SK-N-SH (cell line): Measurements from ENCODE around the gene AGBL1. TPM values are rescaled to one million over a fixed set of nuclear protein-coding genes. Genes with fewer than 3 reads are reported as not detected.
"Not testable (repeated sequence)": the region's sequence is repeated elsewhere in the genome, so short reads cannot be mapped to it uniquely, and the experiment has no call there.

ENCODE experiments used
- CTCF ChIA-PET: fragments of 300-600, 350-600 bp; formaldehyde crosslinking; extraction: SDS; loops from one replicate; lab custom pipeline; 2021; lab: Yijun Ruan, JAX
- POLR2A ChIA-PET: fragments of 350-600 bp; sonication (Branson Sonifier 250); formaldehyde crosslinking; extraction: SDS; loops from one replicate; lab custom pipeline; 2020; ENCODE audit warnings: antibody characterized with exemption, inconsistent platforms; lab: Yijun Ruan, JAX
- DNase-seq: peaks from one replicate; pipeline ENCODE4 v3.0.0; 2012
- H2AFZ ChIP-seq: fragments of 200-600 bp; sonication (generic); 2 replicates; pipeline ENCODE4 v1.8.1; 2016; ENCODE audit warnings: antibody characterized with exemption, mild to moderate bottlenecking, low read depth
- H3F3A ChIP-seq: fragments of 200-600 bp; sonication (generic); replicated peaks from 2 replicates; pipeline ENCODE3; 2016; ENCODE audit warnings: antibody characterized with exemption, mild to moderate bottlenecking; ENCODE audit not compliant: insufficient read depth
- H3K27ac ChIP-seq, 2 experiments: fragments of 200-500 bp in 1 of 2; fragments of 200-600 bp in 1 of 2; sonication (Bioruptor generic) in 1 of 2; sonication (generic), shearing (Covaris generic) in 1 of 2; 2 replicates each; pipeline versions ENCODE4 v1.5.1 to v1.6.1; 2014 to 2016; ENCODE audit warnings: low read depth in 2 of 2, inconsistent platforms in 1 of 2, low read length in 1 of 2, mild to moderate bottlenecking in 1 of 2, mixed read lengths in 1 of 2
- H3K27me3 ChIP-seq: fragments of 200-600 bp; sonication (generic), shearing (Covaris generic); 2 replicates; pipeline ENCODE4 v1.6.1; 2016; ENCODE audit warnings: mixed run types; ENCODE audit not compliant: insufficient read depth
- H3K36me3 ChIP-seq, 2 experiments: fragments of 200-500 bp in 1 of 2; fragments of 200-600 bp in 1 of 2; sonication (Bioruptor generic) in 1 of 2; sonication (generic) in 1 of 2; replicated peaks in 1 of 2; 2 replicates each; pipeline versions ENCODE3 to v1.5.1; 2014 to 2016; ENCODE audit warnings: low read length in 1 of 2, mild to moderate bottlenecking in 1 of 2; ENCODE audit not compliant: insufficient read depth in 2 of 2, control insufficient read depth in 1 of 2
- H3K4me1 ChIP-seq, 2 experiments: fragments of 200-500 bp in 1 of 2; fragments of 200-600 bp in 1 of 2; sonication (Bioruptor generic) in 1 of 2; sonication (generic), shearing (Covaris generic) in 1 of 2; 2 replicates each; pipeline versions ENCODE4 v1.5.1 to v1.6.1; 2014 to 2016; ENCODE audit warnings: low read depth in 1 of 2, low read length in 1 of 2, mixed run types in 1 of 2; ENCODE audit not compliant: insufficient read depth in 2 of 2, control insufficient read depth in 1 of 2
- H3K4me2 ChIP-seq: fragments of 200-600 bp; sonication (generic), shearing (Covaris generic); 2 replicates; pipeline ENCODE4 v1.6.1; 2017; ENCODE audit warnings: mixed run types
- H3K4me3 ChIP-seq, 2 experiments: fragments of 200-500 bp in 1 of 2; fragments of 200-600 bp in 1 of 2; sonication (Bioruptor generic) in 1 of 2; sonication (generic), shearing (Covaris generic) in 1 of 2; 2 replicates each; pipeline versions ENCODE4 v1.5.1 to v1.8.1; 2014 to 2016; ENCODE audit warnings: low read depth in 2 of 2, inconsistent platforms in 1 of 2, low read length in 1 of 2, mild to moderate bottlenecking in 1 of 2, mixed read lengths in 1 of 2, moderate library complexity in 1 of 2
- H3K79me2 ChIP-seq: fragments of 200-600 bp; sonication (generic); 2 replicates; pipeline ENCODE4 v1.8.1; 2017; ENCODE audit warnings: mild to moderate bottlenecking; ENCODE audit not compliant: insufficient read depth
- H3K9ac ChIP-seq: fragments of 200-600 bp; sonication (generic); 2 replicates; pipeline ENCODE4 v1.6.1; 2017; ENCODE audit warnings: mixed run types
- H3K9me2 ChIP-seq: fragments of 200-600 bp; sonication (generic); 2 replicates; pipeline ENCODE4 v1.6.1; 2017; ENCODE audit warnings: mixed run types
- H3K9me3 ChIP-seq: fragments of 200-600 bp; sonication (generic); 2 replicates; pipeline ENCODE4 v1.6.1; 2017; ENCODE audit warnings: mixed run types, mild to moderate bottlenecking, moderate library complexity
- H4K20me1 ChIP-seq: fragments of 200-600 bp; sonication (generic); 2 replicates; pipeline ENCODE4 v1.6.1; 2017; ENCODE audit warnings: mild to moderate bottlenecking, mixed run types; ENCODE audit not compliant: insufficient read depth
- CTCF ChIP-seq: fragments of 200-600 bp; sonication (generic); IDR thresholded peaks from 2 replicates; pipeline ENCODE4 v1.6.1; 2017; ENCODE audit warnings: antibody characterized with exemption, mild to moderate bottlenecking, moderate library complexity
- EP300 ChIP-seq, 2 experiments: IDR thresholded peaks; 2 replicates each; pipeline versions ENCODE4 v1.4.0 to v1.6.1; 2012; ENCODE audit warnings: borderline replicate concordance in 1 of 2, low read depth in 1 of 2, low read length in 1 of 2
- FOXM1 ChIP-seq: IDR thresholded peaks from 2 replicates; pipeline ENCODE4 v1.4.0; 2012; ENCODE audit warnings: low read depth, mild to moderate bottlenecking
- IRF3 ChIP-seq: fragments of 150-350 bp; IDR thresholded peaks from 2 replicates; pipeline ENCODE4 v1.6.1; 2016; ENCODE audit warnings: mild to moderate bottlenecking, low read depth, low read length
- JUND ChIP-seq: IDR thresholded peaks from 2 replicates; pipeline ENCODE4 v1.4.0; 2012
- MEF2A ChIP-seq: IDR thresholded peaks from 2 replicates; pipeline ENCODE4 v1.4.0; 2012; ENCODE audit warnings: low read depth, borderline replicate concordance
- PBX3 ChIP-seq: IDR thresholded peaks from 2 replicates; pipeline ENCODE4; 2012
- TCF12 ChIP-seq: IDR thresholded peaks from 2 replicates; pipeline ENCODE4 v1.4.0; 2012
- USF1 ChIP-seq: IDR thresholded peaks from 2 replicates; pipeline ENCODE4 v1.4.0; 2012; ENCODE audit warnings: low read depth, borderline replicate concordance
- ZBTB33 ChIP-seq: IDR thresholded peaks from 2 replicates; pipeline ENCODE4 v1.4.0; 2012; ENCODE audit warnings: low read depth, borderline replicate concordance
- WGBS: methylation state at CpG from one replicate; pipeline ENCODE4 v1.1.6; 2017; ENCODE audit warnings: low lambda C conversion rate; 5-methylcytosine and 5-hydroxymethylcytosine counted together
- polyA plus RNA-seq, 3 experiments: library from polyadenylated mRNA; depleted of rRNA; stranded (reverse); fragments of >200 nt; gene quantifications; 2 replicates each; pipeline ENCODE4 v1.2.3, GENCODE V29; 2012

Gene AGBL1
- polyA plus RNA-seq, 1 of the 3 experiments (the other 2 are of a cell fraction): not detected

GRCh38 chr15:86877171-86877631 lies 797.5 kb downstream of the AGBL1 start (continued):
- TF ChIP-seq MEF2A: peak; percentile 65; the same call in 1 of the 2 replicates
- TF ChIP-seq TCF12: peak; percentile 94
- 0 out of 2 replicates have a peak, but pooled peaks have one; percentile 19 for TF ChIP-seq USF1
- peak; percentile 76 for TF ChIP-seq ZBTB33
- TF ChIP-seq JUND: peak; percentile 92
- peak; percentile 88 for TF ChIP-seq FOXM1
- TF ChIP-seq CTCF: peak; percentile 68
- TF ChIP-seq IRF3: no peak
- peak in 1 of 2 experiments; percentile 94; a peak in 2 of 4 replicates for TF ChIP-seq EP300 (IDR thresholded peaks at IDR 0.05; ENCODE audit: borderline replicate concordance in 1 of 2, low read depth in 1 of 2, low read length in 1 of 2)
- TF ChIP-seq PBX3: peak; percentile 88; the same call in 1 of the 2 replicates

GRCh38 chr15:86878844-86879243 lies 799.2 kb downstream of the AGBL1 start:
- H3K27me3 ChIP-seq, POLR2A ChIA-PET, CTCF ChIA-PET, H3K79me2 ChIP-seq, H3K9ac ChIP-seq, H3K9me2 ChIP-seq, H3K9me3 ChIP-seq, H3K4me3 ChIP-seq, H3K4me2 ChIP-seq, H3K4me1 ChIP-seq, H2AFZ ChIP-seq, H4K20me1 ChIP-seq, H3K27ac ChIP-seq, H3K36me3 ChIP-seq, DNase-seq, H3F3A ChIP-seq: not testable (repeated sequence)
- 63% methylated on average over 3 of the region's 3 CpGs for WGBS
